GM12865 (cell line): ENCODE results near the gene AURKAIP1.

Experiments used
- DNase-seq: peaks from one replicate; pipeline ENCODE4 v3.0.0; 2010; ENCODE audit warnings: low read depth
- H3K4me3 ChIP-seq: 2 replicates; pipeline ENCODE4 v1.5.1; 2011; ENCODE audit warnings: mild to moderate bottlenecking, low read depth, low read length, control low read depth
- TF ChIP-seq, protein P1 (sequence below): IDR thresholded peaks from 2 replicates; pipeline ENCODE4 v1.5.1; 2011; ENCODE audit warnings: low read length, control low read depth, low read depth, inconsistent platforms; ENCODE audit not compliant: insufficient read depth; ENCODE audit errors: missing control alignments

AURKAIP1 gene

DNA sequence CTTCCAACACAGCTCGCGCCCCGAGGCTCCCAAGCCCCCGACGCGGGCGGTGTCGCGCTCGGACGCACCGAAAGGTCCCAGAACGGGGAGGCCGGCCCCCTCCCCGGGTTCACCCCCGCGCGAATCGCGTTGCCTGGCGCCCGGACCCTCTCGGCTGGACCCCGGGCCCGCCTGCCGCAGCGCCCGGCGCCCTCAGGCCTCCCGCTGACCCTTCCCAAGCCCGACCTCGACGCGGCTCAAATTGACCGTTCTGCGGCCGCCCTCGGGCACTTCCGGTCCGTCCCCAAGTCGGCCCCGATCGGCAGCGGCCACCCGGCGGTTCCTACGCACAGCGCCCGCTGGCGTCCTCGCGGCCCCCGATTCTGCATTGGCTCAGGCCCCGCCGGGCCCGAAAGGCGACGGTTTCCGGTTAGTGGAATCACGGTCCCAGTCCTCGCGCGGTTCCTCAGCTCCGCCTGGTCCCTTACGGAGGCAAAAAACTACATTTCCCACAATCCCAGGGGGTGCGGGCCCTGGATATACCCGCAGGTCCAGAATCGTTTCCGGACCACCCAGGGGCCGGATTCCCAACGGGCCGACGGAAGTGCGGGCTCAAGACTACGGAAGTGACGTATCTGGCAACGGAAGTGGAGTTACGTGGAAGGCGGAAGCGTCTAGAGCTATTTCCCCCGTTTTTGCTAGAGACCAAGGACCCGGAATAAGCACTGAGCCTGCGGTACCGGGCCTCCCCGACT, at the start of gene AURKAIP1:
AURKAIP1 (minus strand) TSS at position 279 of the 734 bp plus-strand sequence. CDS start 451 bp downstream, outside the sequence.
- peak; percentile 100 for DNase-seq
- TF ChIP-seq, protein P1, sequence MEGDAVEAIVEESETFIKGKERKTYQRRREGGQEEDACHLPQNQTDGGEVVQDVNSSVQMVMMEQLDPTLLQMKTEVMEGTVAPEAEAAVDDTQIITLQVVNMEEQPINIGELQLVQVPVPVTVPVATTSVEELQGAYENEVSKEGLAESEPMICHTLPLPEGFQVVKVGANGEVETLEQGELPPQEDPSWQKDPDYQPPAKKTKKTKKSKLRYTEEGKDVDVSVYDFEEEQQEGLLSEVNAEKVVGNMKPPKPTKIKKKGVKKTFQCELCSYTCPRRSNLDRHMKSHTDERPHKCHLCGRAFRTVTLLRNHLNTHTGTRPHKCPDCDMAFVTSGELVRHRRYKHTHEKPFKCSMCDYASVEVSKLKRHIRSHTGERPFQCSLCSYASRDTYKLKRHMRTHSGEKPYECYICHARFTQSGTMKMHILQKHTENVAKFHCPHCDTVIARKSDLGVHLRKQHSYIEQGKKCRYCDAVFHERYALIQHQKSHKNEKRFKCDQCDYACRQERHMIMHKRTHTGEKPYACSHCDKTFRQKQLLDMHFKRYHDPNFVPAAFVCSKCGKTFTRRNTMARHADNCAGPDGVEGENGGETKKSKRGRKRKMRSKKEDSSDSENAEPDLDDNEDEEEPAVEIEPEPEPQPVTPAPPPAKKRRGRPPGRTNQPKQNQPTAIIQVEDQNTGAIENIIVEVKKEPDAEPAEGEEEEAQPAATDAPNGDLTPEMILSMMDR = peak; percentile 30
- peak within 1 kb of the TSS; percentile 76 for H3K4me3 ChIP-seq

DNA sequence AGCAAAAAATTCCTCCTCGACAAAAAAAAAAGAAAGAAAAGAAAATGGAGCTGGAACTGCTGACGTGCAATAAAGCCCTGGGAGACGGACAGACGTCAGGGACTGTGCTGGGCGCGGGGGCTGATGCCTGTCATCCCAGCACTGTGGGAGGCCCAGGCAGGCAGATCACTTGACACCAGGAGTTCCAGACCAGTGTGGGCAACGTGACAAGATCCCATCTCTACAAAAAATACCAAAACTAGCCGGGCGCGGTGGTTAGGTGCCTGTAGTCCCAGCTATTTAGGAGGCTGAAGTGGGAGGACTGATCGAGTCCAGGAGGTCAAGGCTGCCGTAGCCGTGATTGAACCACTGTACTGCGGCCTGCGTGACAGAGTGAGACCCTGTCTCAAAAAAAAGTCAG, 49.7 kb upstream of the AURKAIP1 start:
- TF ChIP-seq, protein P1 = no peak
- no peak overlapping the region for H3K4me3 ChIP-seq
- no peak for DNase-seq

DNA sequence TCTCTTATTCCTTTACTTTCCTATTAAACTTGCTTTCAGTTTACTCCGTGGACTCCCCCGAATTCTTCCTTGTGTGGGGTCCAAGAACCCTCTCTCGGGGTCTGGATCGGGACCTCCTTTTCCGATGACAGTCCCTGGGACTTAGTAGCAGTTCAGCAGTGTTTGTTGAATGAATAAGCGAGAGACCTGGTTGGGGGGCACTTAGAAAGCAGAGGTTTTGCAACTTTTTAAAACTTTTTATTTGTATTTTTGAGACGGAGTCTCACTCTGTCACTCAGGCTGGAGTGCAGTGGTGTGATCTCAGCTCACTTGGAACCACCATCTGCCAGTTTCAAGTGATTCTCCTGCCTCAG, 48.2 kb upstream of the AURKAIP1 start:
- no peak overlapping the region for H3K4me3 ChIP-seq
- DNase-seq = no peak
- TF ChIP-seq, protein P1 = no peak

DNA sequence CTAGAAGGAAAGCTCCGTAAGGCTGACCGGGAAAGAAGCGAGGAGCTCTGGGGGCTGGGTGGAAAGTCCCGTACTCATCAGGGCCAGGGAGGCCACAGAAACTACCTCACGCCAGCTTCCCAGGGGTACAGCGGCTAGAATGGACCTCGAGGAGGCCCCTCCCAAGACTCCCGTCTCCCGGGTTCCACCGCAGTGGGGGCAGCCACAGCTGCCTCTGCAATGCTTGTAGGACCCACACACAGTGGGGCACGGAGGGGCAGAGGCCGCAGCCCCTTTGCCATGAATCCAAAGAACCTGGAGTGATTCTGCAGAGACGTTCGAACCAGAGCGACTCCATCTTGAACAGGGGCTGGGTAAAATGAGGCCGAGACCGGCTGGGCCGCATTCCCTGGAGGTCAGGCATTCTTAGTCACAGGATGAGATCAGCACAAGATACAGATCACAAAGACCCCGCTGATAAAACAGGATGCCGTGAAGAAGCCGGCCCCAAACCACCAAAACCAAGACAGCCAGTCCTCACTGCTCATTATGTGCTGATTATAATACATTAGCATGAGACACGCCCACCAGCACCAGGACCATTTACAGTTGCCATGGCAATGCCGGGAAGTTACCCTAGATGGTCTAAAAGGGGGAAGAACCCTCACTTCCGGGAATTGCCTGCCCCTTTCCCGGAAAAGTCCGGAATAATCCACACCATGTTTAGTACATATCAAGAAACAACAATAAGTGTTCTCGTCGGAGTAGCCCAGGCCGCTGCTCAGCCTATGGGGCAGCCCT, 47.6 kb upstream of the AURKAIP1 start:
- no peak overlapping the region for H3K4me3 ChIP-seq
- TF ChIP-seq, protein P1 = no peak
- DNase-seq = no peak

DNA sequence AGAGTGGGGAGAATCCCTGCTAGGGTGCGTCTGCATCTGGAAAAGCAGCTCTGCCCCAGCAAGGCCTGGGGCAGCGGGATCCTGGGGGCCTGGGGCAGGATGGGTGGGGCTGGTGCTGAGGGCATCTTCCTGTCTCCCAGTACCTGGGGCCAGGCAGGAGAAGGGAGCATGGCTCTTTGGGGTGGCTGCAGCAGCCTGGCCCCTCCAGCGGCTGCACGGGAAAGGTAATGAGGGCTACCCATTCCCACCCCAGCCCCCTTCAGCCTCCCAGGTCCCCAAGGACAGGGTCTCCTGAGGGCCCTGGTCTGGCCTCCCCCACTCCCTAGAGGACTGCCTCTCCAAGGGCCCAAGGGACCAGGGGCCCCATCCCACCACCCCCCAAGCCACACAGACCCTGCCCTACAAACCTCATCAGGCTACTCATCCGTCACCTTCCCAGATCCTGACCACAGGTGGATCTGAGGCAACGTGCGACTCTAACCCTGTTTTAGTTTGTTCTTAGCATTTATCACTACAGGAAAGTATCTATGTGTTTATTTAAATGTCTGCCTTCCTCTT, 47.0 kb upstream of the AURKAIP1 start:
- no peak overlapping the region for H3K4me3 ChIP-seq
- TF ChIP-seq, protein P1 = no peak
- no peak for DNase-seq

DNA sequence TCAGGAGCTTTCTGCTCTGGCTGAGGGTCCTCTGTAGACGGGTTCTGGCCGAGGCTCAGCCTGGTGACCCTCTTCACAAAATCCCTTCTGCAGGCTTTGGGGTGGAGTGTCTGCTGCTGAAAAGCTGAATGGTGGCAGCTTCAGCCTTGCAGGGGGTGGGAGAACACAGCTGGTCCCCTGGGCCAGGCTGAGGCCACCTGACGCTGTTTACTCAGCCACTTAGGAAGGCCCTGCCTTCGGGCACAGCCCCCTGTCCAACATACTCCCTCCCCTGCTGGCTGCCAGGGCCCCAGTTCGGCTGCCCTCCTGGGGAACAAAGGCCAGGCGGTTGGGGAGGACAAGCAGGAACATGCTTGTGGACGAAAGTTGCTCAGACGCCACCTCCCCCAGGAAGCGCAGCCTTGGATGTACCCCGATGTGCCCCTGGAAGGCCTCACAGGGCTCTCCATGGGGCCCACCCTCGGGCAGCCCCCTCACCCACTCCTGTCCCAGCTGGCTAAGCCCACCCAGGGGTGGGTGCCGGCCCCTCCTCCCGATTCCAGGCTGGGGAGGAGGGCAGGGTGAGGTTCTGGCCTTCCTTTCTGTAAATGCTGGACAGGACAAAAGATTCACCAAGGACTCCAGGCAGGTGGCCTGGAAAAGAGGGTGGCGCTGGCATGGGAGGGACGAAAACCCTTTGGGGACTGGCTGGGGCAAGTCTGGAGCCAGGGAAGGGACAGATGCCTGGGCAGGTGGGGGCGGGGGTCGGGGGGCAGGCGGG, 46.3 kb upstream of the AURKAIP1 start, which contains the start of gene ANKRD65:
ANKRD65 (minus strand) TSS at position 130 of the 760 bp plus-strand sequence. CDS start 271 bp downstream, outside the sequence.
- no peak within 1 kb of the TSS for H3K4me3 ChIP-seq
- TF ChIP-seq, protein P1 = no peak
- DNase-seq = no peak
